GM19035 (cell line): ENCODE measurements around the gene CDC42BPA.

Experiments used
- ATAC-seq: cut with Tn5 transposase; IDR thresholded peaks from one replicate; pipeline ENCODE4 v1.9.1; 2021; ENCODE audit not compliant: unreplicated experiment

CDC42BPA gene

GRCh38 chr1:227070638-227071285 is 247.5 kb downstream of the CDC42BPA start:
- ATAC-seq: no peak

GRCh38 chr1:227069490-227069889 is 248.8 kb downstream of the CDC42BPA start:
- no peak for ATAC-seq

GRCh38 chr1:227068883-227069282 is 249.4 kb downstream of the CDC42BPA start:
- ATAC-seq: no peak

- ATAC-seq: no peak
Measured at GRCh38 chr1:227066999-227067398, 251.3 kb downstream of the CDC42BPA start.

GRCh38 chr1:227065311-227065710 is 253.0 kb downstream of the CDC42BPA start:
- ATAC-seq: no peak

- no peak for ATAC-seq
Measured at GRCh38 chr1:227062306-227062705, 256.0 kb downstream of the CDC42BPA start.

GRCh38 chr1:227059076-227059475 is 259.2 kb downstream of the CDC42BPA start:
- ATAC-seq: no peak

GRCh38 chr1:227058321-227058751 is 260.0 kb downstream of the CDC42BPA start:
- no peak for ATAC-seq

- no peak for ATAC-seq
Measured at GRCh38 chr1:227049253-227049652, 269.0 kb downstream of the CDC42BPA start.

GRCh38 chr1:227043755-227044154 is 274.5 kb downstream of the CDC42BPA start:
- no peak for ATAC-seq

GRCh38 chr1:227042292-227042691 is 276.0 kb downstream of the CDC42BPA start:
- ATAC-seq: no peak

- no peak for ATAC-seq
Measured at GRCh38 chr1:227038401-227038800, 279.9 kb downstream of the CDC42BPA start.

GRCh38 chr1:227037121-227037520 is 281.2 kb downstream of the CDC42BPA start:
- no peak for ATAC-seq

- no peak for ATAC-seq
Measured at GRCh38 chr1:227035316-227035715, 283.0 kb downstream of the CDC42BPA start.

GRCh38 chr1:227033880-227034279 is 284.4 kb downstream of the CDC42BPA start:
- no peak for ATAC-seq

GRCh38 chr1:227032396-227032795 is 285.9 kb downstream of the CDC42BPA start:
- ATAC-seq: no peak

- no peak for ATAC-seq
Measured at GRCh38 chr1:227016990-227017389, 301.3 kb downstream of the CDC42BPA start.

- no peak for ATAC-seq
Measured at GRCh38 chr1:227010645-227011044, 307.6 kb downstream of the CDC42BPA start.

- no peak for ATAC-seq
Measured at GRCh38 chr1:227009937-227010336, 308.4 kb downstream of the CDC42BPA start.

GRCh38 chr1:227006226-227006796 is 312.0 kb downstream of the CDC42BPA start:
- ATAC-seq: no peak

GRCh38 chr1:227004796-227005195 is 313.5 kb downstream of the CDC42BPA start:
- ATAC-seq: no peak

GRCh38 chr1:227003165-227003564 is 315.1 kb downstream of the CDC42BPA start:
- no peak for ATAC-seq

GRCh38 chr1:227002531-227003049 is 315.7 kb downstream of the CDC42BPA start:
- no peak for ATAC-seq
